WTC11 (cell line): ENCODE data around the gene UBL5. TPM values are rescaled to one million over a fixed set of nuclear protein-coding genes. Genes with fewer than 3 reads are reported as not detected.

Experiments used
- AFF4 ChIP-seq: sonication (generic); formaldehyde crosslinking; IDR thresholded peaks from 2 replicates; pipeline ENCODE4 v1.8.1; 2023; ENCODE audit warnings: mild to moderate bottlenecking, missing genetic modification reagents, borderline replicate concordance
- CREM ChIP-seq: sonication (generic); formaldehyde crosslinking; IDR thresholded peaks from 2 replicates; pipeline ENCODE4 v1.8.1; 2022; ENCODE audit warnings: mild to moderate bottlenecking, missing genetic modification reagents, moderate library complexity
- CTCF ChIP-seq: fragments of 200-600 bp; IDR thresholded peaks from 2 replicates; pipeline ENCODE4 v1.8.0; 2022; ENCODE audit warnings: antibody characterized with exemption
- ERG ChIP-seq: fragments of 250-450 bp; sonication (Bioruptor Pico); IDR thresholded peaks from 2 replicates; pipeline ENCODE4 v1.8.0; 2021; ENCODE audit warnings: mild to moderate bottlenecking
- ESRRA ChIP-seq: sonication (generic); formaldehyde crosslinking; IDR thresholded peaks from 2 replicates; pipeline ENCODE4 v1.8.1; 2022; ENCODE audit warnings: mild to moderate bottlenecking, missing genetic modification reagents, borderline replicate concordance
- ETV6 ChIP-seq: sonication (generic); formaldehyde crosslinking; IDR thresholded peaks from 2 replicates; pipeline ENCODE4 v1.8.1; 2022; ENCODE audit warnings: mild to moderate bottlenecking, missing genetic modification reagents
- FOXK1 ChIP-seq: sonication (generic); formaldehyde crosslinking; IDR thresholded peaks from 2 replicates; pipeline ENCODE4 v1.8.0; 2022; ENCODE audit warnings: mild to moderate bottlenecking, moderate library complexity, missing genetic modification reagents
- GABPB1 ChIP-seq: sonication (generic); formaldehyde crosslinking; IDR thresholded peaks from 2 replicates; pipeline ENCODE4 v1.8.1; 2023; ENCODE audit warnings: mild to moderate bottlenecking, missing genetic modification reagents
- HMGA2 ChIP-seq: fragments of 250-450 bp; sonication (Bioruptor Pico); IDR thresholded peaks from 2 replicates; pipeline ENCODE4 v1.4.0; 2021; ENCODE audit warnings: mild to moderate bottlenecking, moderate library complexity
- JUN ChIP-seq: sonication (generic); formaldehyde crosslinking; IDR thresholded peaks from 2 replicates; pipeline ENCODE4 v1.8.0; 2023; ENCODE audit warnings: mild to moderate bottlenecking, missing genetic modification reagents
- KAT7 ChIP-seq: sonication (generic); formaldehyde crosslinking; IDR thresholded peaks from 2 replicates; pipeline ENCODE4 v1.8.1; 2023; ENCODE audit warnings: missing genetic modification reagents, mild to moderate bottlenecking, borderline replicate concordance
- MAX ChIP-seq: sonication (generic); formaldehyde crosslinking; IDR thresholded peaks from 2 replicates; pipeline ENCODE4 v1.8.0; 2022; ENCODE audit warnings: mild to moderate bottlenecking, missing genetic modification reagents
- NFATC4 ChIP-seq: fragments of 250-450 bp; sonication (Bioruptor Pico); IDR thresholded peaks from 2 replicates; pipeline ENCODE4 v1.9.0; 2021; ENCODE audit warnings: mild to moderate bottlenecking
- NR3C1 ChIP-seq: sonication (generic); formaldehyde crosslinking; conservative IDR thresholded peaks from 2 replicates; pipeline ENCODE4 v1.8.1; 2023; ENCODE audit warnings: low read depth, mild to moderate bottlenecking, missing genetic modification reagents
- PRDM15 ChIP-seq: sonication (generic); formaldehyde crosslinking; IDR thresholded peaks from 2 replicates; pipeline ENCODE4 v1.8.0; 2022; ENCODE audit warnings: missing genetic modification reagents
- SP1 ChIP-seq: sonication (generic); formaldehyde crosslinking; conservative IDR thresholded peaks from 2 replicates; pipeline ENCODE4 v1.8.1; 2022; ENCODE audit warnings: missing genetic modification reagents
- TEAD1 ChIP-seq: sonication (generic); formaldehyde crosslinking; IDR thresholded peaks from 2 replicates; pipeline ENCODE4 v1.8.0; 2022; ENCODE audit warnings: mild to moderate bottlenecking, missing genetic modification reagents
- ZBTB21 ChIP-seq: sonication (generic); formaldehyde crosslinking; IDR thresholded peaks from 2 replicates; pipeline ENCODE4 v1.8.1; 2023; ENCODE audit warnings: mild to moderate bottlenecking, missing genetic modification reagents, borderline replicate concordance
- ZNF121 ChIP-seq: sonication (generic); formaldehyde crosslinking; IDR thresholded peaks from 2 replicates; pipeline ENCODE4 v1.8.0; 2023; ENCODE audit warnings: missing genetic modification reagents
- total RNA-seq: library from RNA; stranded (reverse); gene quantifications from 3 replicates; pipeline ENCODE4 v1.2.3, GENCODE V29; 2021
- TF ChIP-seq, protein P1 (sequence below): sonication (generic); formaldehyde crosslinking; IDR thresholded peaks from 2 replicates; pipeline ENCODE4 v1.8.0; 2022; ENCODE audit warnings: mild to moderate bottlenecking, missing genetic modification reagents
- TF ChIP-seq, protein P2 (sequence below): sonication (generic); formaldehyde crosslinking; IDR thresholded peaks from 2 replicates; pipeline ENCODE4 v1.8.0; 2022; ENCODE audit warnings: mild to moderate bottlenecking, missing genetic modification reagents
- TF ChIP-seq, protein P3 (sequence below): sonication (generic); formaldehyde crosslinking; IDR thresholded peaks from 2 replicates; pipeline ENCODE4 v1.8.1; 2022; ENCODE audit warnings: mild to moderate bottlenecking, moderate library complexity, missing genetic modification reagents

Gene UBL5
- total RNA-seq, 1 experiment from 2014 or later, result 402 TPM

DNA sequence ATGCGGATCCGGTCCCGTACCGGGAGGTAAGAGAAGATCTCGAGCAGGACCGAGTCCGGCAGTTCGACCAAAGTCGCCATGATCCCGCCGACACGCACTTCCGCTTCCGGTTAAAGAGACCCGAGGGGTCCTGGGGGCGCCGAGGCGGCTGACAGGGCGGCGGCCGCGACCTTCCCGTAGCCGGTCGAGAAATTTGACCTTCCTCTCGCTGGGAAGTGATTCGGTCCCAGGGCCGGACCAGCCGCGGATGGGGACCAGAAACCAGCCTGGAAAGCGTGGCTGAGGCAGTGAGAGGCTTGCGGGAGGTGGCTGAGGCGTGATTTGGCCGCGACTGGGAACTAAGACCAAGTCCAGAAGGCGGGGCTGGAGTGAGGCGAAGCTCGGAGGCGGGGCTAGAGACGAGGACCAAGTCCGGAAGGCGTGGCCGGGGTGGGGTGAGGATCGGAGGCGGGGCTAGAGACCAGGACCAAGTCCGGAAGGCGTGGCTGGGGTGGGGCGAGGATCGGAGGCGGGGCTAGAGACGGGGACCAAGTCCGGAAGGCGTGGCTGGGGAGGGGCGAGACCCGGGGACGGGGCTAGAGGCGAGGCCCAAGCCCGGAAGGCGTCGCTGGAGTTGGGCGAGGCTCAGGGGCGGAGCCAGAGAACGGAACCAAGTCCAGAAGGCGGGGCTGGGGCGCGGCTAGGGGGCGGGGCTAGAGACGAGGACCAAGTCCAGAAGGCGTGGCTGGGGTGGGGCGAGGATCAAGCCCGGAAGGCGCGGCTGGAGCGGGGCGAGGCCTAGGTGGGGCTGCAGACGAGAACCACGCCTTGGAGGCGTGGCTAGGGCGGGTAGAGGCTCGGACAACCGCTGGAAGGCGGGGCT lies 8.8 kb upstream of the UBL5 start, which contains the start of gene FBXL12 (continued):
- TF ChIP-seq CTCF (no peak), ERG (CRISPR knock-in tag) (no peak), AFF4 (CRISPR knock-in tag) (no peak), NR3C1 (CRISPR knock-in tag) (no peak), MAX (CRISPR knock-in tag) (peak; percentile 81), JUN (no peak), TEAD1 (CRISPR knock-in tag) (0 out of 2 replicates have a peak, but pooled peaks have one; percentile 47), KAT7 (peak; percentile 56; the same call in 1 of the 2 replicates), ZNF121 (no peak), FOXK1 (peak; percentile 68), ESRRA (CRISPR knock-in tag) (peak; percentile 84; the same call in 1 of the 2 replicates), SP1 (CRISPR knock-in tag) (peak; percentile 31; the same call in 1 of the 2 replicates), ETV6 (CRISPR knock-in tag) (peak; percentile 93), GABPB1 (peak; percentile 84; the same call in 1 of the 2 replicates), CREM (CRISPR knock-in tag) (peak; percentile 83), ZBTB21 (CRISPR knock-in tag) (0 out of 2 replicates have a peak, but pooled peaks have one; percentile 9), PRDM15 (CRISPR knock-in tag) (no peak), NFATC4 (CRISPR knock-in tag) (no peak), HMGA2 (CRISPR knock-in tag) (0 out of 2 replicates have a peak, but pooled peaks have one; percentile 12)
- TF ChIP-seq, protein P1, sequence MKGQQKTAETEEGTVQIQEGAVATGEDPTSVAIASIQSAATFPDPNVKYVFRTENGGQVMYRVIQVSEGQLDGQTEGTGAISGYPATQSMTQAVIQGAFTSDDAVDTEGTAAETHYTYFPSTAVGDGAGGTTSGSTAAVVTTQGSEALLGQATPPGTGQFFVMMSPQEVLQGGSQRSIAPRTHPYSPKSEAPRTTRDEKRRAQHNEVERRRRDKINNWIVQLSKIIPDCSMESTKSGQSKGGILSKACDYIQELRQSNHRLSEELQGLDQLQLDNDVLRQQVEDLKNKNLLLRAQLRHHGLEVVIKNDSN (CRISPR knock-in tag), result 0 out of 2 replicates have a peak, but pooled peaks have one; percentile 22
- TF ChIP-seq, protein P2, sequence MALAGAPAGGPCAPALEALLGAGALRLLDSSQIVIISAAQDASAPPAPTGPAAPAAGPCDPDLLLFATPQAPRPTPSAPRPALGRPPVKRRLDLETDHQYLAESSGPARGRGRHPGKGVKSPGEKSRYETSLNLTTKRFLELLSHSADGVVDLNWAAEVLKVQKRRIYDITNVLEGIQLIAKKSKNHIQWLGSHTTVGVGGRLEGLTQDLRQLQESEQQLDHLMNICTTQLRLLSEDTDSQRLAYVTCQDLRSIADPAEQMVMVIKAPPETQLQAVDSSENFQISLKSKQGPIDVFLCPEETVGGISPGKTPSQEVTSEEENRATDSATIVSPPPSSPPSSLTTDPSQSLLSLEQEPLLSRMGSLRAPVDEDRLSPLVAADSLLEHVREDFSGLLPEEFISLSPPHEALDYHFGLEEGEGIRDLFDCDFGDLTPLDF, result no peak
- TF ChIP-seq, protein P3, sequence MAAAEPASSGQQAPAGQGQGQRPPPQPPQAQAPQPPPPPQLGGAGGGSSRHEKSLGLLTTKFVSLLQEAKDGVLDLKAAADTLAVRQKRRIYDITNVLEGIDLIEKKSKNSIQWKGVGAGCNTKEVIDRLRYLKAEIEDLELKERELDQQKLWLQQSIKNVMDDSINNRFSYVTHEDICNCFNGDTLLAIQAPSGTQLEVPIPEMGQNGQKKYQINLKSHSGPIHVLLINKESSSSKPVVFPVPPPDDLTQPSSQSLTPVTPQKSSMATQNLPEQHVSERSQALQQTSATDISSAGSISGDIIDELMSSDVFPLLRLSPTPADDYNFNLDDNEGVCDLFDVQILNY, result peak; percentile 58; the same call in 1 of the 2 replicates
